ENCODE results near the gene ASB9.
"Not testable (repeated sequence)": the region's sequence is repeated elsewhere in the genome, so short reads cannot be mapped to it uniquely, and the experiment has no call there.

The ASB9 gene

DNA sequence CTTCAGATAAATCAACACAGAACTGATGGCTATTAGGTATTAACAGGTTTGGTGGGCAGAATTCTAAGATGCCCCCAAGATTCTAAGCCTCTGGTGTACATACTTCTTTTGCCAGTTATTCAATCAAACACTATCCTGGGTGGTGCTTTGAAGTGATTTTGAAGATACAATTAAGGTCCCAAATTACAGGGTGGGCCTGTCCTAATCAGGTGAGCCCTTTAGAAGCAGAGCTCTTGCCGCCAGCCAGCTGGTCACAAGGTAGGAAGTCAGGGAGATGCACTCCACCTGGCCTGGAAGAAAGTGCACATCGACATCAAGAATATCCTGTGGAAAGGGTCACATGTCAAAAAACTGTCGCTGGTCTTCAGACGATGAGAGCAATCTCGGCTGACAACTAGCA is 29.5 kb downstream of the ASB9 start:
- no peak for DNase-seq

DNA sequence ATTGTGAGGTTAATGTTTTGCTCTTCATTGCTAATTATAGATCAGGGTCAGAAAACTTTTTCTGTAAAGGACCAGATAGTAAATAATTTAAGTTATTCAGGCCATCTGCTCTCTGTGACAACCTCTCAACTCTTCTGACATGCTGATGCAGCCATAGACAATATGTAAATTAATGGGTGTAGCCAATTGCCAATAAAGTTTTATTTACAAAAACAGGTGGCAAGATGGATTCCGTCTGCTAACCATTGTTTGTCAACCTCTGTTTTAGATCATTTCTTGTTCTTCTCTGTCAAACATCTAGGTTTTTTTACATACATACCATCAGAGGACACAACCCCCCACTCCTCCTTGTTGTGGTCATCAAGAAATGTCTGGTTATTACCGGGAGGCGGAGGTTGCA is 33.7 kb downstream of the ASB9 start:
- no peak for DNase-seq

DNA sequence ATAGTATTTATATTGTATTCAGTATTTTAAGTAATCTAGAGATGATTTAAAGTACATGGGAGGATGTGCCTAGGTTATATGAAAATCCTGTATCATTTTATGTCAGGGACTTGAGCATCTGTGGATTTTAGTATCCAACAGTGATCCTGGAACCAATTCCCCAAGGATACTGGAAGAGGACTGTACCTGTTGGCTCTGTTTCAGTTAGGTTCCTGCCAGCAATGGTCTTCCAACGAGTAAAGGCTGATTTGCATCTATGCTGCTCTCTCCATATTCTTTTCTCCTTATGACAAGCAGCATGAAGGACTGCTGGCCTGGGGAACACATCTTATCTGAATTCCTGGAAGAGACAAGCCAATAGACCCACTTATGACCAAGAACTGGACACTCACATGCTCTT is 34.9 kb downstream of the ASB9 start:
- DNase-seq, result no peak

DNA sequence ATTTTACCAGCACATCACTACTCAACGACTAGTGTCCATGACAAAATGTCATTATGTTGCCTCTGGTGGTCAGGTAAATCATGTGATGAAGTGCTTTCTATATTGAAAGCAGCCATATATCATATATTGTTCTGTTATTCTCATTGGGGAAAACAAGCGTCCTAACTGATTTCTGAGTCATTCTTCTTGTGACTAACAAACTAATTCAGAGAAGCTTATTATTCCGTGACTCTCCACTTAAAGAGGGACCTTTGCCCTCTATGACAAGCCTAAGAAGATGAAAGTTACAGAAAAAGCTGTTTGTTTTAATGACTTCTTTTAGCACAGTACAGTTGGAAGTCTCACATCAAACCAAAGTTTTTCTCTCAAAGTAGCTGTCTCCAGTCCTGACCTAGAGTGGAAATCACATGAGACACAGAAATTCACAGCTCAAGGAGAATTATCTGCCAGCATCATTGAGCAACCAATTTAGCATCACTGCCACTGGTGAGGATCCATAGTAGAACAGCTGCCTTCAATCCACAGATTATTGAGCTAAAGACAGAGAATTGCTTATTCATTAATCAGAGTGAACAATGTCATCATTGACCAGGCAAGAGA is 36.4 kb downstream of the ASB9 start:
- no peak for DNase-seq

DNA sequence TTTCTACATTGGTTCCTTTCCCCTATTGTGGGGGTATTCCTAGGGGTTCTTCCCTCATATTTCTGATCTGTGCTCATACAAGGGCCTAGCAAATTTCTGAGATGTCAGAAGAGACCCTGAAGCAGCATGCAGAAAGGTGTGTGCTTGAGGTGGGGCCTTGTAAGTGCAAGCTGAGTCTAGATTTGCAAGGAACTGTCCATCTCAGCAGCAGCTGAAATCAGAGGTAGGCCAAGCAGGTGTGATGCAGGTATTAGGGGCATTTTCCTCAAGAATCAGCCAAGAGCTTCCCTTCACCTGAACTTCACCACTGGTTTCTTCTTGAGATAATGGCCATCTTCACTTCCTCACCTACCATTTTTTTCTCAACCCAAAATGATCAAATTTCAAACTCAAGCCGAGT is 45.1 kb downstream of the ASB9 start:
- no peak for DNase-seq

DNA sequence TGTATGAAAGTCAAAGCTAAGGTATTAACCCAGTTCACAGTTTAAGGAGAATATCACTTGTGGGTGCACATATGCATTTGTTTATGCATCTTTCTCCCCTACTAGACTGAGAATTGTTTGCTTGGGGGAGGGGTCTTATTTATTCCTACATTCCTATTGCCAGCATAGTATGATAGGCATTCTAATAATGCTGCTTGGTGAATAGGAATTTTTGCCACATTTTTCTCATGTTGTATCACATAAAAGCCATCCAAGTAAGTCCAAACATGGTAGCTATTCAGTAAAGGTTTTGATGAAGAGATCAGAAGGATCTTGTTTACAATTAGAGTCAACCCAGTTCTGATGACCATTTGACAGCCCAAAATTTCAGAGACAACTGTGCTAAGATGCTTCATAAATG is 48.6 kb downstream of the ASB9 start:
- no peak for DNase-seq

DNA sequence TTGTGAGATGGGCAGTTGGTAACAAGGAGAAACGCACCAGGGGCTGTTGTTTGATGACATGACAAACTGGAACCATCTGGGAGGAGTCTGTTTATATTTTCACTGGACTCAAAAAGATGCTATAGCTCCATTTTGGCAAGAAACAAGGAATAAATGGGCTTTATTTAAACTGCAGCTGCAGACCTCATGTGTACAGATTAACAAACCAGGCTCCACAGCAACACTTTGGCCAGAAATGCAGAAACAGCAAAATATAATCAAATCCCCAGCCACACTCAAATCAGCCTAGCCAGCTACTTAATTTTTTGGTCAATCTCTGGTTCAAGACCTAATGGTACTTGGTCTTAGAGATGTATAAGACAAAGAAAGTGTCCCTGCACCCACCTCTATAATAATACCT is 52.7 kb downstream of the ASB9 start:
- no peak for DNase-seq

DNA sequence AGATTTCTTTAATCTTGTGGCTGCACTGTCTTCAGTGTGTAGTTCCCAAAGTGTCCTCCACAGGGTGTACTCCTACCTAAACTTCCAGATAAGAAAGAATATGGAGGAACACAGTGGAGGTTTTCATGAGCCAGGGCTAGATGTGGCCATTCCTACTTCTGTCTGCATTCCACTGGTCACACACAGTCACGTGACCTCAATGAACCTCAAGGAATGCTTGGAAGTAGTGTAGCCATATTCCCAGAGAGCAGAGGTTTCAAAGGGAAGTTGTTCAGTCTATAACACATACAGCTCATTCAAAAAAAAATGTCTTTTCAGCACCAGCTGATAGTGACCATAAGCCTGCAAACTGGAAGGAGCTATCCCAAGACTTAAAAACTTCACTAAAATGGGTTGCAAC is 53.6 kb downstream of the ASB9 start:
- DNase-seq, result no peak

DNA sequence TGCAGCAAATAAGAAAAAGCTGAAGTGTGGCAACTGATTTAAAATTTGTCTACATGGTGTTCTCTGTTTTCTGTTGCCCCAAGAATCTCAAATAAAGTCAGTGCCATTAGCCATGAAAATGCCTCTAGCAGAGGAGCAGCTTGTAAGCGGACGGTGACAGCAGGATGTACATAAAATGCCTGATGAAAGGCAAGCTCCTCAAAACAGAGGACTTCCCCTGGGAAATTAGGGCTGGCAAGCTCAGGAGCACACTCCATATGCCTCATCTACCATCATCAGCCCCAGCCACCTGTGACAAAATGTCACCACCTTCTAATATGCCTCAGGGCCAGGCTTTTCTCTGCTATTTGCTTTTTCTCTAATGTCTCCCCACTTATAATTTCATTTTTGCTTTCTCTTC is 54.5 kb downstream of the ASB9 start:
- no peak for DNase-seq

DNA sequence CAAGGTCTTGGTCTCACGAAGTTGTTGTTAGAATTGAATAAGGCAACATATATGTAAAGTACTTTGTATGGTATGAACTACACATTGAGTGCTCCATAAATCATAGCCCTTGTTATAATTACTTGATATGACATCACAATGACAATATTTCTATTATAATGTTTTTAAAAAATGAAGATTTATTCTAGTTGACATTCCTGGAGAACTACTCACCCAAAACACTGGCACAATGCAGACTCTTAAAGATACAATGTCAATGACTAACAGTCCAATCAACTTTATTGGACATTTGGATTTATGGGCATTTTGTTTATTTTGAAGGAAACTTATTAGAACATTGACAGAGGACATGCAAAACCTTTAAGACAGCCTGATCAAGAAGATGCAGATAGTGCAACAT is 55.3 kb downstream of the ASB9 start:
- no peak for DNase-seq

DNA sequence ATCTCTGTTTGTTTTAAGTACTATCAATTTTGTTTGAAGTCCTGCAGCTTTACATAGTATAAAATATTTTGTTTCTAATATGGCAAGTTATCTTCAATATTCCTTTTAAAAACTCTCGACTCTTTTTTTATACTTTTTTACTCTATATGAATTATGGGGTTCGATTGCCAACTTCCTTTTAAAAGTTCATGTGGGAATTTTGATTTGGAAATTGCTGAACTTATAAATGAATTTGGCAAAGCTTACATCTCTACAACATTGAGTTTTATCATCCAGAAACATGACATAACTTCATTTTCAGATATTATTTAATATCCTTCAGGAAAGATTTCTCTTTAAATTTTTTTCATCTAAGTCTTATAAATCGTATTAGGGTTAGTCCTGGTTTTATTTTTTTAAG is 60.8 kb downstream of the ASB9 start:
- no peak for DNase-seq

DNA sequence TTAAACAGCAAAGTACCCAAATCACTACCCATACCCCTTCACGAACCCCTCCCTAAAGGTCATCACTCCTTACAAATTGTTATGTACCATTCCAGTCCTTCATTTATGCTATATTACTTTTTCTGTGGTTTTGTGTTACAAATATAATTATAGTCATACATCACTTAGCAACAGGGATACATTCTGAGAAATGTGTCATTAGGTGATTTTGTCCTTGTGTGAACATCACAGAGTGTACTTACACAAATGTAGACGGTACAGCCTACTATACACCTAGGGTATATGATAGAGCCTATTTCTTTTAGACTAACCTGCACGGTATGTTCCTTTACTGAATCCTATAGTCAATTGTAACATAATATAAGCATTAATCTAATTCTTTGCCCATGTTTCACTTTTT is 61.9 kb downstream of the ASB9 start:
- DNase-seq, result no peak

DNA sequence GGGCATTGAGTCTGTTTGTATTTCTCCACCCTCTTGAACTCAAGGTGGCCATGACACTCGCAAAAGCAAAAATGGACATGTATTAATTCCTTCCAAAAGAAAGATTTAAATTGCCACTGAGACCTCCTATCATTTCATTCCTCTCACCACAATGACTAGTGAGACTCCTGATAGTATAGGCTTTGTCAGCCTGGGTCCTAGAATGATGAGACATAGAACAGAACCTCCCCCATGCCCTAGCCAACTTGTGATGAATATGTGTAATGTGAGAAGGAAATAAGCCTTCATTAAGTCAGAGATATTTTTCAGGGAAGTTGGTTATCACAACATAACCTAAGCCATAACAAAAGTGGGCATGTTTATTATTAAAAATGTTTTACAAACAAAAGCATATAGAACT is 62.5 kb downstream of the ASB9 start:
- no peak for DNase-seq

DNA sequence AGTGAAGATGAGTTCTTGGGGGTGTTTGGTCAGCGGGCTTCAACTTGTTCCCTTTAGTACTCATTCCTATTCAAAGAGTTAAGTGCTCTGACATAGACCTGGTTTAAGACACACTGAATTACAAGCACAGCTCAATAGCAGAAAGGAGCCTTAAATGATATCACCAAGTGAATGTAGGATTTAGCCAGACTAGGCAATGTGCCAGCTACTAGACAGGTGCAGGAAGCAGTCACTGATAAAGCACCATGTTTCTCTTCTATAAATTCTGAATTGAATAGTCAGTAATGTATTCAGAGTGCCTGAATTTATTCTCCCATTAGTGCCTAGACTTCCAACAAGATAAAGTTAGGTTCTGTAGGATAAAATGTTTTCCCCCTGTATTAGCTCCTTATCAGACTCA is 63.6 kb downstream of the ASB9 start:
- DNase-seq, result no peak

DNA sequence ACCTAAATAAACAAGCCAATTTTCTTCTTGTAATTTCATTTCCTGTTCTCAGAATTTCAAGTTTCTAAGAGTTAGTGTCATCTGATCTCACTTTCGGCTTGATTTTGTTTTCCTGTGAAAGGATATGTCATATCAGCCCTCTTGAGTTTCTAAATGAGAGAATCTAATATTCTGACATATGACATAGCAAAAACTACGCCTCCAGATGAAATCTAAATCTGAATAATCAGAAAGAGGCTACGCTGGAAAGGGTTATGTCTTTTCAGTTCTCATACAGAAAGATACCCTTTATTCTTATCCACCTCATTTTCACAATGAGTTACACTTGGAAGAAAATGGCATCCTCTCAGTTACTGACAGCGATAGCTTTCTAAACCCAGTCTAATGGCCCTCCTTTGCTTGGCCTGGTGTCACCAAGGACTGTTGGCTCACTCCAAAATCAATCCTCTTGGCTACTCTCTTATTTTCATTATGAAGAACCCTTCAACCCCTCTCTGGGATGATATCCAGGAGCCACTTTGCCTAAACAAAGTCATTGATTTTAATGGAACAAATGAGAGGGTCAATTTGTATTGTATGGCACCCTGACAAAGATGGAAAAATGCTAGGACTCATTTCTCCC is 65.6 kb downstream of the ASB9 start:
- DNase-seq, result peak; percentile 79

DNA sequence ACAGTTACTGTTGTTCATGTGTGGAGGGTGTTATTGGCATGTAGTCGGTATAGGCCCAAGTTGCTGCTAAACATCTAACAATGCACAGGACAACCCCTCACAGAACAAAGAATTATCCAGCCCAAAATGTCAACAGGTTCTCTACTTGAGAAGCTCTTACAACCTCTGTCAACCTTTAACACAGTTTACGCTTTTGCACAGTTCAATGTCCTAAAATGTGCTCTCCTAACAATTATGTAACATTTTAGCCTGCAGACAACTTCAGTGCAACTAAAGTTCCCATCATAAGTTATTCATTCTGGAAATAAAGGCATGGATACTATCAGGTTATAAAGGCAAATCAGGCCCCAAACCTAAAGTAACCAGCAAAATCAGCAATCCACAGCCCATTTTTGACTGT is 66.2 kb downstream of the ASB9 start:
- no peak for DNase-seq

DNA sequence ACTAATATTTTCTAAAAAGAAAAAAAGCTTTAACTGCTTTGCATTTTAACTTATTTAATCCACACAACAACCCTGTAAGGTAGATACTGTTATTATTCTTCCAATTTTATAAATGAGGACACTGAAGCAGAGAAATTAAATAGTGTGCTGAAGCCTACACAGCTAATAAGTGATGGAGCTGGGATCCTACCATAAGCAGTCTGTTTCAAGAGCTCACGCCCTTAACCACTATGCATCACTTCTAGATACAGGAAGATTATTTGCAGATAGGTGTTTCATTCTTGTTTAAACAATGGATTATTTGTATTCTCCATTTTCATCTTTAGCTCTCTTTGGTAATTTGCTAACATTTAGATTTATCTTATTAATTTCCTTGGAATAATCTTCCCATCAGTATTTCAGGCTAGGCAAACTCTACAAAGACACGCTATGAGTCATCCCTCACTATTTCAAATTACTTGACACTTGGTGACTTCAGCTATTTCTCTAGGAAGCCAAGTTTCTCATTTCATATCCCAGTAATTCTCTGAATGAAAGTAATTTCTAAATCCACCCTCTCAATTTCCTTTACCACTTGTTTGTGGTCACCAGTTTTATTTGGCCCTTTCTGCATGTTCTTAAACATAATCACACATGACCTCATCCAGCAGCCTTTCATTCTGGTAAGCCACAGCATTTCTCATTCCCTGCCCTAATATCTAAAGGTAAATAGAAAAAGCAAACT is 67.3 kb downstream of the ASB9 start:
- peak; percentile 76 for DNase-seq

DNA sequence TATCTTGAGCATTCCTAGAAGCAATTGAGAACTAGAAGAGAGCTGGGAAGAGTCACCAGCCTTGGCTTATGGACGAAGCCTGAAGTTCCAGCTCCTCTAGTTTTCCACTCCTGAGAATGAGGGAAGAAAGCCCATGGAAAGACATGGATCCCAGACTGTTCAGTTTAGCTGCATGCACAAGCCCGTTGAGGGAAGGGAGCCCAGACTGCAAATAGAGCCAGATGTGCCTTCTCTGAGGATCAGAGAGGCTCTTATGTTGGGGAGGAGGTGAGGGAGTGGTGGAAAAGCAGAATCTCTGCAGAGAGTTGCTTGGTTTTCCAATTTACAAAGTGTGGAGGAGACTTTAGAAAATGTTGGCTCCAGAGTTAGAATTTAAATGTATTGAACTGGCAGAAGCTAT is 69.0 kb downstream of the ASB9 start:
- DNase-seq, result no peak

DNA sequence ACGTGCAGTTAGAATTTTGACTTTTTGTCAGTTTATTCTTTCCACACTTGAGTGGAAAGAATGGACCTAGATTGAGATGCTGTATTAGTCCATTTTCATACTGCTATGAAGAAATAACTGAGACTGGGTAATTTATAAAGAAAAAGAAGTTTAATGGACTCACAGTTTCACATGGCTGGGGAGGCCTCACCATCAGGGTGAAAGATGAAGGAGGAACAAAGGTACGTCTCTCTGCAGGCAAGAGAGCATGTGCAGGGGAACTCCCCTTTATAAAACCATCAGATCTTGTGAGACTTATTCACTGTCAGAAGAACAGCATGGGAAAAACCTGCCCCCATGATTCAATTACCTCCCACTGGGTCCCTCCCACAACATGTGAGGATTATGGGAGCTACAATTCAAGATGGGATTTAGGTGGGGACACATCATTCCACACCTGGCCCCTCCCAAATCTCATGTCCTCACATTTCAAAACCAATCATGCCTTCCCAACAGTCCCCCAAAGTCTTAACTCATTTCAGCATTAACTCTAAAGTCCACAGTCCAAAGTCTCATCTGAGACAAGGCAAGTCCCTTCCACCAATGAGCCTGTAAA is 71.2 kb downstream of the ASB9 start:
- DNase-seq, result not testable (repeated sequence)

DNA sequence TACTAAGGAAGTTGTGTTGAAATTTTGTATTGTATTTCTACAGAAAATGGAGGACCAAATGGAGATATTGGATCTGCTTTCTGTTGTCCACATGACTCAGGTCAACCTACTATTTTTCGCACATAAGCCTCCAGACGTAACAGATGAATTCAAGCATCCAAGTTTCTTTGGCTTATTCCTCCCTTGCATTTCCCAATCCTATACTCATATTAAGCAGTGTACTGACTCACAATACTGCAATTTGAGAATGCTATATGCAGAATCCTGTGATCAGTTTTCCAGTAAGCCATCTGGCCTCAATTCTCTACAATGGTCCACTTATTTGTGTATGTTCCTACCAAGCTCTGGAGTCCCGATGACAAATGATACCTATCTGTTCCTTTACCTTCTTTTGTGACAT is 75.7 kb downstream of the ASB9 start:
- DNase-seq, result no peak
